B cell (primary cell): ENCODE data around the gene CACNA1G. TPM values are rescaled to one million over a fixed set of nuclear protein-coding genes. Genes with fewer than 3 reads are reported as not detected.
A peak's percentile ranks its signal among the peaks of the same experiment; 100 is the strongest.

ENCODE experiments used
- ATAC-seq: fragments of 200-7000 bp; cut with Tn5 transposase; one replicate; pipeline ENCODE4 v1.10.0; 2021; ENCODE audit warnings: low read depth, mild to moderate bottlenecking, moderate number of reproducible peaks, moderate library complexity
- CTCF ChIA-PET: fragments of 350-600 bp; sonication (Branson Sonifier 250); formaldehyde crosslinking; loops from one replicate; lab custom pipeline; 2021; ENCODE audit warnings: antibody characterized with exemption, inconsistent platforms; lab: Charles Lee
- POLR2A ChIA-PET: fragments of 350-600 bp; sonication (Branson Sonifier 250); formaldehyde crosslinking; loops from one replicate; lab custom pipeline; 2021; ENCODE audit warnings: antibody characterized with exemption; lab: Charles Lee
- DNase-seq: peaks from one replicate; pipeline ENCODE4 v3.0.0; 2013
- H2AFZ ChIP-seq: 2 replicates; pipeline ENCODE4 v1.6.1; 2012; ENCODE audit warnings: mild to moderate bottlenecking, low read depth, low read length; ENCODE audit not compliant: insufficient read depth, poor library complexity, severe bottlenecking
- H3K27ac ChIP-seq, 2 donors: 1 replicate in 1 of 2; 2 replicates in 1 of 2; pipeline ENCODE4 v1.5.1; 2012 to 2013; ENCODE audit warnings: low read length in 2 of 2, mild to moderate bottlenecking in 2 of 2, moderate library complexity in 1 of 2
- H3K27me3 ChIP-seq, 4 experiments: fragments of 200-600 bp in 1 of 4; sonication (generic) in 1 of 4; replicated peaks in 1 of 4; 1 replicate in 2 of 4; 2 replicates in 2 of 4; pipeline versions ENCODE4 v1.6.1 to v1.7.0; 2013 to 2016; ENCODE audit warnings: low read length in 3 of 4, mild to moderate bottlenecking in 2 of 4, mixed read lengths in 1 of 4, moderate library complexity in 1 of 4; ENCODE audit not compliant: insufficient read depth in 4 of 4, control insufficient read depth in 3 of 4; ENCODE audit errors: control extremely low read depth in 1 of 4
- H3K36me3 ChIP-seq, 2 experiments: replicated peaks in 1 of 2; 1 replicate in 1 of 2; 2 replicates in 1 of 2; pipeline versions ENCODE4 v1.6.1 to v1.7.1; 2013; ENCODE audit warnings: low read length in 1 of 2; ENCODE audit not compliant: insufficient read depth in 2 of 2, control insufficient read depth in 1 of 2; ENCODE audit errors: control extremely low read depth in 1 of 2, extremely low read depth in 1 of 2
- H3K4me1 ChIP-seq, 2 donors: fragments of 200-600 bp in 1 of 2; sonication (generic) in 1 of 2; 1 replicate in 1 of 2; 2 replicates in 1 of 2; pipeline versions ENCODE4 v1.5.1 to v1.6.1; 2013 to 2017; ENCODE audit warnings: low read length in 2 of 2; ENCODE audit not compliant: control insufficient read depth in 2 of 2, insufficient read depth in 2 of 2
- H3K4me2 ChIP-seq: replicated peaks from 2 replicates; pipeline ENCODE3; 2012; ENCODE audit warnings: mild to moderate bottlenecking, low read depth, low read length; ENCODE audit not compliant: poor library complexity, severe bottlenecking
- H3K4me3 ChIP-seq, 5 experiments: fragments of 200-600 bp in 1 of 5; sonication (generic) in 1 of 5; 1 replicate in 3 of 5; 2 replicates in 2 of 5; pipeline versions ENCODE4 v1.5.1 to v1.7.0; 2011 to 2016; ENCODE audit warnings: low read length in 4 of 5, mild to moderate bottlenecking in 4 of 5, low read depth in 2 of 5, control low read depth in 1 of 5, moderate library complexity in 1 of 5; ENCODE audit not compliant: insufficient read depth in 1 of 5; ENCODE audit errors: control extremely low read depth in 1 of 5, extremely low read depth in 1 of 5
- H3K79me2 ChIP-seq: fragments of 200-600 bp; sonication (generic); one replicate; pipeline ENCODE4 v1.6.0; 2016; ENCODE audit warnings: low read length; ENCODE audit not compliant: control insufficient read depth, insufficient read depth
- H3K9ac ChIP-seq: fragments of 200-600 bp; sonication (generic); 2 replicates; pipeline ENCODE4 v1.6.1; 2017; ENCODE audit warnings: mild to moderate bottlenecking, low read length, moderate library complexity
- H3K9me3 ChIP-seq, 3 donors: one replicate each; pipeline versions ENCODE4 v1.6.1 to v1.7.1; 2013; ENCODE audit warnings: low read length in 2 of 3; ENCODE audit not compliant: control insufficient read depth in 2 of 3, insufficient read depth in 1 of 3; ENCODE audit errors: control extremely low read depth in 1 of 3
- H4K20me1 ChIP-seq: 2 replicates; pipeline ENCODE4 v1.6.0; 2012; ENCODE audit warnings: mild to moderate bottlenecking, low read length; ENCODE audit not compliant: insufficient read depth, control insufficient read depth, poor library complexity, severe bottlenecking
- H3K27ac Mint-ChIP-seq: one replicate; pipeline ENCODE4 v1.8.0; 2021; ENCODE audit warnings: mixed read lengths
- H3K27me3 Mint-ChIP-seq: one replicate; pipeline ENCODE4 v1.8.0; 2021; ENCODE audit warnings: mixed read lengths
- H3K4me1 Mint-ChIP-seq: one replicate; pipeline ENCODE4 v1.8.0; 2021; ENCODE audit warnings: mixed read lengths
- H3K4me3 Mint-ChIP-seq: one replicate; pipeline ENCODE4 v1.8.0; 2021; ENCODE audit warnings: mixed read lengths
- H3K9me3 Mint-ChIP-seq: one replicate; pipeline ENCODE4 v1.8.0; 2022; ENCODE audit warnings: mixed read lengths; ENCODE audit not compliant: insufficient read depth
- CTCF ChIP-seq: fragments of 200-600 bp; IDR thresholded peaks from one replicate; pipeline ENCODE4 v1.8.0; 2022; ENCODE audit warnings: antibody characterized with exemption, mild to moderate bottlenecking
- EZH2 ChIP-seq: IDR thresholded peaks from 2 replicates; pipeline ENCODE4 v1.6.1; 2012; ENCODE audit warnings: borderline replicate concordance, low read depth, mild to moderate bottlenecking, moderate library complexity, low read length; ENCODE audit not compliant: insufficient read depth, poor library complexity, severe bottlenecking
- WGBS: methylation state at CpG from one replicate; pipeline ENCODE4 v1.1.5; 2013; ENCODE audit warnings: missing lambda C conversion rate; ENCODE audit not compliant: insufficient coverage; 5-methylcytosine and 5-hydroxymethylcytosine counted together
- intact Hi-C: fragments of 100-400 bp; cut with micrococcal nuclease; formaldehyde crosslinking; loops from one replicate; pipeline ENCODE4 v1.10.0; 2022
- polyA plus RNA-seq: library from polyadenylated mRNA; depleted of rRNA; stranded (reverse); fragments of >200 nt; gene quantifications from 2 replicates; pipeline ENCODE4 v1.2.3, GENCODE V29; 2012
- total RNA-seq, 2 donors: library from RNA; stranded (reverse); fragments of 120-200 nt in 1 of 2; gene quantifications; 1 replicate in 1 of 2; 2 replicates in 1 of 2; pipeline versions ENCODE4 v1.2.3 to v1.2.4, GENCODE V29; 2013 to 2022

Gene CACNA1G
- total and polyA plus RNA-seq, 2 donors (not counting 1 experiment from before 2014, with no cell fraction given): 0.12 TPM; not detected in 1

- intact Hi-C loops: loop anchor here (1.0 to 5.0 kb wide), 5 partner anchors 18 to 165 kb away; partner anchors contain the start of genes ANKRD40, CACNA1G, LRRC59 and MYCBPAP
- Histone ChIP-seq H3K79me2 (no peaks in the 10 kb centered on the region), H3K27ac (peak overlapping the region in 1 of 2 donors; percentile 41), H3K4me3 (peak overlapping the region; percentile 21 to 73 (median 52)), H3K4me1 (peaks cover 16 to 22% of the 10 kb centered on the region in 2 donors), H3K4me2 (peak overlapping the region; percentile 93), H4K20me1 (no peaks in the 10 kb centered on the region), H3K36me3 (no peaks in the 10 kb centered on the region), H2AFZ (peak overlapping the region; percentile 97), H3K27me3 (peaks cover 0 to 15% (median 5%) of the 10 kb centered on the region in 4 experiments), H3K9me3 (no peaks in the 10 kb centered on the region), H3K9ac (peak overlapping the region; percentile 70)
- TF ChIP-seq CTCF: peak; percentile 57
- no peak for TF ChIP-seq EZH2
- peaks cover 17% of the 10 kb centered on the region for H3K4me1 Mint-ChIP-seq
- peaks cover 7% of the 10 kb centered on the region for H3K27me3 Mint-ChIP-seq
- peak overlapping the region; percentile 79 for H3K27ac Mint-ChIP-seq
- peak overlapping the region; percentile 95 for H3K4me3 Mint-ChIP-seq
- peak; percentile 91 for DNase-seq
- H3K9me3 Mint-ChIP-seq: no peaks in the 10 kb centered on the region
- ChIA-PET POLR2A (interaction anchor here (0.6 to 1.4 kb wide), 4 partner anchors 23 to 325 kb away, joined by 3 to 15 read pairs (median 6); partner anchors contain the start of gene TOB1), CTCF (interaction anchor here (0.6 to 1.9 kb wide), 13 partner anchors 9 to 984 kb away, joined by 3 to 9 read pairs (median 4); partner anchors contain the start of genes LRRC59 and RSAD1)
- WGBS: 2% methylated on average over 80 of the region's 82 CpGs
- ATAC-seq: peak; percentile 85
Observed at GRCh38 chr17:50541716-50542688, 18.5 kb upstream of the CACNA1G start.
